Calu3 (cell line): Measurements from ENCODE around the gene IRX2. TPM values are rescaled to one million over a fixed set of nuclear protein-coding genes. Genes with fewer than 3 reads are reported as not detected.

Experiments
- BruUV-seq: library from RNA; stranded (reverse); fragments of 400-500 nt; replicated peaks from 2 replicates; lab custom pipeline; 2021; lab: Mats Ljungman, UMichigan
- CTCF ChIA-PET: fragments of 300-600 bp; sonication (Branson Sonifier 250); formaldehyde crosslinking; loops from one replicate; lab custom pipeline; 2022; ENCODE audit warnings: antibody characterized with exemption; lab: Charles Lee
- DNase-seq: peaks from one replicate; pipeline ENCODE4 v3.0.0; 2022
- H3K27ac Mint-ChIP-seq: one replicate; pipeline ENCODE4 v1.8.0; 2022; ENCODE audit warnings: mixed read lengths; ENCODE audit not compliant: unreplicated experiment
- H3K27me3 Mint-ChIP-seq: one replicate; pipeline ENCODE4 v1.8.0; 2022; ENCODE audit warnings: mixed read lengths; ENCODE audit not compliant: unreplicated experiment
- H3K36me3 Mint-ChIP-seq: one replicate; pipeline ENCODE4 v1.8.0; 2022; ENCODE audit warnings: mild to moderate bottlenecking, moderate library complexity, mixed read lengths; ENCODE audit not compliant: insufficient read depth, unreplicated experiment
- H3K4me1 Mint-ChIP-seq: one replicate; pipeline ENCODE4 v1.8.0; 2022; ENCODE audit warnings: mild to moderate bottlenecking, low read depth, mixed read lengths; ENCODE audit not compliant: unreplicated experiment
- H3K4me3 Mint-ChIP-seq: one replicate; pipeline ENCODE4 v1.8.0; 2022; ENCODE audit warnings: mild to moderate bottlenecking, low read depth, moderate library complexity, mixed read lengths; ENCODE audit not compliant: unreplicated experiment
- H3K9me3 Mint-ChIP-seq: one replicate; pipeline ENCODE4 v1.8.0; 2022; ENCODE audit warnings: low read depth, mixed read lengths; ENCODE audit not compliant: unreplicated experiment
- CTCF ChIP-seq: fragments of 200-600 bp; IDR thresholded peaks from one replicate; pipeline ENCODE4 v1.8.0; 2022; ENCODE audit warnings: antibody characterized with exemption; ENCODE audit not compliant: unreplicated experiment
- intact Hi-C: fragments of 100-400 bp; cut with micrococcal nuclease; formaldehyde crosslinking; loops from one replicate; pipeline ENCODE4 v1.10.0; 2022; ENCODE audit not compliant: unreplicated experiment
- total RNA-seq: library from RNA; stranded (reverse); gene quantifications from 2 replicates; pipeline ENCODE4 v1.2.3, GENCODE V29; 2022

The IRX2 gene
- total RNA-seq, 1 experiment from 2014 or later: not detected

GRCh38 chr5:2755681-2756171 lies 4.2 kb upstream of the IRX2 start:
- intact Hi-C loops: no loop called here
- peaks cover 7% of the 10 kb centered on the region for H3K9me3 Mint-ChIP-seq
- DNase-seq: no peak
- CTCF ChIA-PET: no interaction called here
- peaks cover 4% of the 10 kb centered on the region for H3K36me3 Mint-ChIP-seq
- H3K4me3 Mint-ChIP-seq: no peak overlapping the region
- no peaks in the 10 kb centered on the region for H3K27me3 Mint-ChIP-seq
- BruUV-seq: no TSS peak
- no peak for TF ChIP-seq CTCF
- H3K4me1 Mint-ChIP-seq: no peaks in the 10 kb centered on the region
- H3K27ac Mint-ChIP-seq: no peak overlapping the region

GRCh38 chr5:2755076-2755680 lies 3.7 kb upstream of the IRX2 start:
- no peak for TF ChIP-seq CTCF
- Mint-ChIP-seq H3K9me3 (peaks cover 7% of the 10 kb centered on the region), H3K4me1 (no peaks in the 10 kb centered on the region), H3K36me3 (peaks cover 4% of the 10 kb centered on the region), H3K4me3 (no peak overlapping the region), H3K27me3 (no peaks in the 10 kb centered on the region), H3K27ac (no peak overlapping the region)
- intact Hi-C loops: no loop called here
- DNase-seq: no peak
- BruUV-seq: no TSS peak
- CTCF ChIA-PET: no interaction called here

GRCh38 chr5:2754581-2755075 lies 3.2 kb upstream of the IRX2 start:
- CTCF ChIA-PET: no interaction called here
- no peak for TF ChIP-seq CTCF
- peaks cover 4% of the 10 kb centered on the region for H3K36me3 Mint-ChIP-seq
- H3K27me3 Mint-ChIP-seq: no peaks in the 10 kb centered on the region
- no peaks in the 10 kb centered on the region for H3K4me1 Mint-ChIP-seq
- no peak for DNase-seq
- H3K4me3 Mint-ChIP-seq: no peak overlapping the region
- BruUV-seq: no TSS peak
- no peak overlapping the region for H3K27ac Mint-ChIP-seq
- H3K9me3 Mint-ChIP-seq: peaks cover 7% of the 10 kb centered on the region
- intact Hi-C loops: no loop called here

- H3K27me3 Mint-ChIP-seq: no peaks in the 10 kb centered on the region
- no peak for DNase-seq
- no peak for TF ChIP-seq CTCF
- intact Hi-C loops: no loop called here
- H3K4me3 Mint-ChIP-seq: no peak overlapping the region
- H3K9me3 Mint-ChIP-seq: peaks cover 7% of the 10 kb centered on the region
- H3K27ac Mint-ChIP-seq: no peak overlapping the region
- BruUV-seq: no TSS peak
- CTCF ChIA-PET: no interaction called here
- H3K4me1 Mint-ChIP-seq: no peaks in the 10 kb centered on the region
- H3K36me3 Mint-ChIP-seq: peaks cover 4% of the 10 kb centered on the region
Measured at GRCh38 chr5:2753452-2754420, 2.3 kb upstream of the IRX2 start.
